K562 (cell line): ENCODE data around the gene C19orf67. TPM values are rescaled to one million over a fixed set of nuclear protein-coding genes. Genes with fewer than 3 reads are reported as not detected.

Experiments
- ATAC-seq: fragments of 200-7000 bp; cut with Tn5 transposase; 3 replicates; pipeline ENCODE4 v1.9.1; 2020; ENCODE audit warnings: moderate library complexity
- BruUV-seq: library from RNA; stranded (reverse); fragments of 400-500 nt; replicated peaks from 2 replicates; lab custom pipeline; 2021; lab: Mats Ljungman, UMichigan
- CTCF ChIA-PET: fragments of 300-600 bp; formaldehyde crosslinking; extraction: SDS; loops from one replicate; lab custom pipeline; 2021; ENCODE audit warnings: low intra/inter-chr PET ratio; lab: Yijun Ruan, JAX
- POLR2A ChIA-PET: fragments of 300-600, 350-650 bp; sonication (Branson Sonifier 250); formaldehyde crosslinking; extraction: SDS; loops from one replicate; lab custom pipeline; 2021; ENCODE audit warnings: antibody characterized with exemption, inconsistent platforms; lab: Yijun Ruan, JAX
- DNase-seq, 4 experiments: peaks; one replicate each; pipeline versions ENCODE4 v3.0.0 to v3.0.0-alpha.2; 2011 to 2018; ENCODE audit warnings: low spot score in 3 of 4, mixed read lengths in 3 of 4; ENCODE audit errors: extremely low read depth in 1 of 4
- FAIRE-seq: peaks from 2 replicates; lab custom pipeline; 2011; peaks lifted over from hg19 to GRCh38; lab: Jason Lieb, UNC
- H2AFZ ChIP-seq: 2 replicates; pipeline ENCODE4 v1.6.0; 2011; ENCODE audit warnings: low read depth, low read length, control low read depth, inconsistent platforms
- H3K27ac ChIP-seq: fragments of 200-600 bp; 3 replicates; pipeline ENCODE4 v1.8.0; 2011; ENCODE audit warnings: low read depth, mild to moderate bottlenecking, control low read depth, inconsistent platforms, low read length, moderate library complexity, mixed read lengths; ENCODE audit errors: extremely low read depth
- H3K27me3 ChIP-seq, 2 experiments: fragments of 300-600 bp in 1 of 2; 2 replicates in 1 of 2; 3 replicates in 1 of 2; pipeline versions ENCODE4 v1.6.0 to v1.8.0; 2011; ENCODE audit warnings: inconsistent platforms in 2 of 2, low read length in 2 of 2, mild to moderate bottlenecking in 1 of 2, mixed read lengths in 1 of 2, moderate library complexity in 1 of 2; ENCODE audit not compliant: control insufficient read depth in 2 of 2, insufficient read depth in 2 of 2
- H3K36me3 ChIP-seq: fragments of 300-600 bp; 3 replicates; pipeline ENCODE4 v1.8.0; 2011; ENCODE audit warnings: mild to moderate bottlenecking, low read length, inconsistent platforms; ENCODE audit not compliant: control insufficient read depth, insufficient read depth
- H3K4me1 ChIP-seq, 2 experiments: fragments of 200-600 bp in 1 of 2; replicated peaks in 1 of 2; 2 replicates in 1 of 2; 3 replicates in 1 of 2; pipeline versions ENCODE4 v1.5.1 to v1.8.0; 2011; ENCODE audit warnings: inconsistent platforms in 2 of 2, low read length in 2 of 2, mild to moderate bottlenecking in 1 of 2, mixed read lengths in 1 of 2, moderate library complexity in 1 of 2; ENCODE audit not compliant: control insufficient read depth in 2 of 2, insufficient read depth in 2 of 2
- H3K4me2 ChIP-seq: 2 replicates; pipeline ENCODE4 v1.6.1; 2011; ENCODE audit warnings: low read length, control low read depth, inconsistent platforms, mixed read lengths; ENCODE audit not compliant: insufficient read depth
- H3K4me3 ChIP-seq: fragments of 200-600 bp; sonication (generic), shearing (Covaris generic); 2 replicates; pipeline ENCODE4 v1.5.1; 2016; ENCODE audit warnings: control low read depth, inconsistent platforms
- H3K79me2 ChIP-seq: fragments of 200-600 bp; 3 replicates; pipeline ENCODE4 v1.8.0; 2011; ENCODE audit warnings: low read length, inconsistent platforms; ENCODE audit not compliant: control insufficient read depth, insufficient read depth
- H3K9ac ChIP-seq, 2 experiments: 2 replicates each; pipeline versions ENCODE4 v1.6.0 to v1.6.1; 2011; ENCODE audit warnings: low read depth in 2 of 2, low read length in 2 of 2, control low read depth in 1 of 2, inconsistent platforms in 1 of 2, mild to moderate bottlenecking in 1 of 2, mixed read lengths in 1 of 2; ENCODE audit not compliant: insufficient read depth in 1 of 2
- H3K9me1 ChIP-seq: one replicate; pipeline ENCODE4 v1.6.0; 2011; ENCODE audit warnings: inconsistent platforms, mild to moderate bottlenecking, low read length, moderate library complexity; ENCODE audit not compliant: control insufficient read depth, insufficient read depth
- H3K9me3 ChIP-seq: replicated peaks from 2 replicates; pipeline ENCODE4 v1.5.1; 2011; ENCODE audit warnings: low read depth, low read length, inconsistent platforms; ENCODE audit not compliant: control insufficient read depth, insufficient read depth
- H4K20me1 ChIP-seq: replicated peaks from 2 replicates; pipeline ENCODE4 v1.6.1; 2011; ENCODE audit warnings: low read length, inconsistent platforms, mixed read lengths; ENCODE audit not compliant: control insufficient read depth, insufficient read depth
- GABPA ChIP-seq: fragments of 200-800 bp; sonication (Bioruptor generic); conservative IDR thresholded peaks from 2 replicates; pipeline ENCODE4 v1.6.1; 2016; ENCODE audit warnings: low read depth, missing genetic modification characterization, missing compliant biosample characterization
- NCOA1 ChIP-seq: fragments of 450-650 bp; IDR thresholded peaks from 2 replicates; pipeline ENCODE4 v1.6.1; 2016; ENCODE audit warnings: low read depth
- RAD51 ChIP-seq: fragments of 450-650 bp; IDR thresholded peaks from 2 replicates; pipeline ENCODE4 v1.7.1; 2016; ENCODE audit warnings: low read depth, mild to moderate bottlenecking, borderline replicate concordance
- RBM14 ChIP-seq: fragments of 200-400 bp; formaldehyde crosslinking; IDR thresholded peaks from 2 replicates; pipeline ENCODE4 v1.6.1; 2018; ENCODE audit warnings: low read depth, mild to moderate bottlenecking, low read length, moderate library complexity, borderline replicate concordance; ENCODE audit not compliant: insufficient read depth
- TBP ChIP-seq: optimal IDR thresholded peaks from 2 replicates; pipeline ENCODE3; 2011; ENCODE audit warnings: low read depth, low read length, improper control_type of control experiment
- ZFP1 ChIP-seq: fragments of 450-650 bp; formaldehyde crosslinking; IDR thresholded peaks from 2 replicates; pipeline ENCODE4 v1.4.0; 2020; ENCODE audit warnings: mild to moderate bottlenecking, mixed read lengths
- ZNF778 ChIP-seq: fragments of 450-650 bp; formaldehyde crosslinking; IDR thresholded peaks from 2 replicates; pipeline ENCODE4 v1.4.0; 2020; ENCODE audit warnings: mild to moderate bottlenecking, moderate library complexity
- WGBS: fragments of 100-300 bp; shearing (Covaris generic); methylation state at CpG from one replicate; pipeline ENCODE4 v1.1.6; 2016; ENCODE audit warnings: low coverage, mixed read lengths; ENCODE audit not compliant: insufficient coverage; ENCODE audit errors: missing lambda C conversion rate; 5-methylcytosine and 5-hydroxymethylcytosine counted together
- in situ Hi-C: fragments of 300-500 bp; cut with MboI; formaldehyde crosslinking; loops from 4 replicates; pipeline ENCODE4 v1.15.0; 2018; ENCODE audit warnings: inconsistent platforms, mixed read lengths
- intact Hi-C: fragments of 100-400 bp; cut with micrococcal nuclease; formaldehyde crosslinking; loops from 2 replicates; pipeline ENCODE4 v1.14.2; 2022
- polyA plus RNA-seq, 8 experiments: library from polyadenylated mRNA; depleted of rRNA in 4 of 8; stranded (reverse) in 5 of 8; unstranded in 3 of 8; fragments of >200 nt; fragmentation: Nextera tagmentation in 2 of 8; fragmentation: Illumina TruSeq in 1 of 8; extraction: Ambion mirVana in 2 of 8; extraction: Trizol in 1 of 8; gene quantifications; 2 replicates each; pipeline versions ENCODE4 v1.2.1 to v1.2.3, GENCODE V29; 2011 to 2014; ENCODE audit warnings: inconsistent platforms in 1 of 8, missing spikeins in 1 of 8
- total RNA-seq, 7 experiments: library from RNA; depleted of rRNA in 6 of 7; stranded (reverse); fragments of >200 nt in 6 of 7; fragmentation: Illumina TruSeq in 2 of 7; extraction: Trizol in 2 of 7; gene quantifications; 2 replicates each; pipeline versions ENCODE4 v1.2.1 to v1.2.3, GENCODE V29; 2011 to 2021; ENCODE audit warnings: low replicate concordance in 1 of 7
- TF ChIP-seq, protein P1 (sequence below): sonication (generic); formaldehyde crosslinking; IDR thresholded peaks from 2 replicates; pipeline ENCODE4 v1.8.1; 2022; ENCODE audit warnings: missing genetic modification reagents
- TF ChIP-seq, protein P2 (sequence below): sonication (generic); formaldehyde crosslinking; IDR thresholded peaks from 2 replicates; pipeline ENCODE4 v1.8.0; 2022; ENCODE audit warnings: mild to moderate bottlenecking, missing genetic modification reagents, borderline replicate concordance
- TF ChIP-seq, protein P3 (sequence below): sonication (generic); formaldehyde crosslinking; IDR thresholded peaks from 2 replicates; pipeline ENCODE4 v1.8.0; 2022; ENCODE audit warnings: mild to moderate bottlenecking, missing genetic modification reagents
- TF ChIP-seq, protein P4 (sequence below): fragments of 250-450 bp; sonication (Bioruptor Pico); IDR thresholded peaks from 2 replicates; pipeline ENCODE4 v1.4.0; 2020
- TF ChIP-seq, protein P5 (sequence below): fragments of 450-650 bp; IDR thresholded peaks from 2 replicates; pipeline ENCODE4 v1.6.1; 2018; ENCODE audit warnings: mild to moderate bottlenecking, low read depth; ENCODE audit not compliant: partially characterized antibody
- TF ChIP-seq, protein P6 (sequence below): fragments of 250-450 bp; sonication (Bioruptor Pico); IDR thresholded peaks from 2 replicates; pipeline ENCODE4 v1.8.0; 2021; ENCODE audit warnings: moderate library complexity, mild to moderate bottlenecking, inconsistent platforms

Gene C19orf67
- total and polyA plus RNA-seq, 9 of the 15 experiments (the other 6 are each of a cell fraction or from before 2014, with no cell fraction given): 0.29 to 1.8 (median 0.51) TPM; not detected in 3

DNA sequence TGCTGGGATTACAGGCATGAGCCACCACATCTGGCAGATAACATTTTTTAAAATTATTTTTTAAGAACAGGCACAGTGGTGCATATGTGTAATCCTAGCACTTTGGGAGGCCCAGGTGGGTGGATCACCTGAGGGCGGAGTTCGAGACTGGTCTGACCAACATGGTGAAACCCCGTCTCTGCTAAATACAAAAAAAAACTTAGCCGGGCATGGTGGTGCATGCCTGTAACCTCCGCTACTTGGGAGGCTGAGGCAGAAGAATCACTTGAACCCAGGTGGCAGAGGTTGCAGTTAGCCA is 23.1 kb downstream of the C19orf67 start:
- H3K79me2 ChIP-seq: no peaks in the 10 kb centered on the region
- ATAC-seq: no peak
- 79% methylated on average over 5 of the region's 5 CpGs for WGBS
- no peak overlapping the region for H3K9ac ChIP-seq
- H3K27me3 ChIP-seq: no peaks in the 10 kb centered on the region
- no peak for DNase-seq
- FAIRE-seq: no peak
- peaks cover 36 to 38% of the 10 kb centered on the region in 2 experiments for H3K4me1 ChIP-seq
- ChIA-PET CTCF (no interaction called here), POLR2A (interaction anchor here (1.2 kb wide), 1 partner anchor 156 kb away, joined by 5 read pairs; no protein-coding TSS in a partner anchor)
- no peaks in the 10 kb centered on the region for H3K36me3 ChIP-seq
- intact Hi-C loops: no loop called here
- H3K9me1 ChIP-seq: no peaks in the 10 kb centered on the region
- H3K4me3 ChIP-seq: no peak overlapping the region
- no peak overlapping the region for H3K27ac ChIP-seq
- H4K20me1 ChIP-seq: no peaks in the 10 kb centered on the region
- in situ Hi-C loops: loop anchor here (25.0 kb wide), 1 partner anchor 475 kb away; no protein-coding TSS in a partner anchor
- H2AFZ ChIP-seq: no peak overlapping the region
- H3K4me2 ChIP-seq: no peak overlapping the region
- BruUV-seq: no TSS peak
- H3K9me3 ChIP-seq: no peaks in the 10 kb centered on the region
- TF ChIP-seq RAD51: no peak
- TF ChIP-seq, protein P1, sequence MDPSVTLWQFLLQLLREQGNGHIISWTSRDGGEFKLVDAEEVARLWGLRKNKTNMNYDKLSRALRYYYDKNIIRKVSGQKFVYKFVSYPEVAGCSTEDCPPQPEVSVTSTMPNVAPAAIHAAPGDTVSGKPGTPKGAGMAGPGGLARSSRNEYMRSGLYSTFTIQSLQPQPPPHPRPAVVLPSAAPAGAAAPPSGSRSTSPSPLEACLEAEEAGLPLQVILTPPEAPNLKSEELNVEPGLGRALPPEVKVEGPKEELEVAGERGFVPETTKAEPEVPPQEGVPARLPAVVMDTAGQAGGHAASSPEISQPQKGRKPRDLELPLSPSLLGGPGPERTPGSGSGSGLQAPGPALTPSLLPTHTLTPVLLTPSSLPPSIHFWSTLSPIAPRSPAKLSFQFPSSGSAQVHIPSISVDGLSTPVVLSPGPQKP (CRISPR knock-in tag): no peak
- TF ChIP-seq, protein P2, sequence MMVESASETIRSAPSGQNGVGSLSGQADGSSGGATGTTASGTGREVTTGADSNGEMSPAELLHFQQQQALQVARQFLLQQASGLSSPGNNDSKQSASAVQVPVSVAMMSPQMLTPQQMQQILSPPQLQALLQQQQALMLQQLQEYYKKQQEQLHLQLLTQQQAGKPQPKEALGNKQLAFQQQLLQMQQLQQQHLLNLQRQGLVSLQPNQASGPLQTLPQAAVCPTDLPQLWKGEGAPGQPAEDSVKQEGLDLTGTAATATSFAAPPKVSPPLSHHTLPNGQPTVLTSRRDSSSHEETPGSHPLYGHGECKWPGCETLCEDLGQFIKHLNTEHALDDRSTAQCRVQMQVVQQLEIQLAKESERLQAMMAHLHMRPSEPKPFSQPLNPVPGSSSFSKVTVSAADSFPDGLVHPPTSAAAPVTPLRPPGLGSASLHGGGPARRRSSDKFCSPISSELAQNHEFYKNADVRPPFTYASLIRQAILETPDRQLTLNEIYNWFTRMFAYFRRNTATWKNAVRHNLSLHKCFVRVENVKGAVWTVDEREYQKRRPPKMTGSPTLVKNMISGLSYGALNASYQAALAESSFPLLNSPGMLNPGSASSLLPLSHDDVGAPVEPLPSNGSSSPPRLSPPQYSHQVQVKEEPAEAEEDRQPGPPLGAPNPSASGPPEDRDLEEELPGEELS: no peak
- TF ChIP-seq RBM14: no peak
- TF ChIP-seq, protein P3, sequence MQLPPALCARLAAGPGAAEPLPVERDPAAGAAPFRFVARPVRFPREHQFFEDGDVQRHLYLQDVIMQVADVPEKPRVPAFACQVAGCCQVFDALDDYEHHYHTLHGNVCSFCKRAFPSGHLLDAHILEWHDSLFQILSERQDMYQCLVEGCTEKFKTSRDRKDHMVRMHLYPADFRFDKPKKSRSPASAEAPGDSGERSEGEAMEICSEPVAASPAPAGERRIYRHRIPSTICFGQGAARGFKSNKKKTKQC (CRISPR knock-in tag): no peak
- TF ChIP-seq ZFP1 (CRISPR knock-in tag): no peak
- TF ChIP-seq GABPA (tag): no peak
- TF ChIP-seq ZNF778 (CRISPR knock-in tag): no peak
- TF ChIP-seq, protein P4, sequence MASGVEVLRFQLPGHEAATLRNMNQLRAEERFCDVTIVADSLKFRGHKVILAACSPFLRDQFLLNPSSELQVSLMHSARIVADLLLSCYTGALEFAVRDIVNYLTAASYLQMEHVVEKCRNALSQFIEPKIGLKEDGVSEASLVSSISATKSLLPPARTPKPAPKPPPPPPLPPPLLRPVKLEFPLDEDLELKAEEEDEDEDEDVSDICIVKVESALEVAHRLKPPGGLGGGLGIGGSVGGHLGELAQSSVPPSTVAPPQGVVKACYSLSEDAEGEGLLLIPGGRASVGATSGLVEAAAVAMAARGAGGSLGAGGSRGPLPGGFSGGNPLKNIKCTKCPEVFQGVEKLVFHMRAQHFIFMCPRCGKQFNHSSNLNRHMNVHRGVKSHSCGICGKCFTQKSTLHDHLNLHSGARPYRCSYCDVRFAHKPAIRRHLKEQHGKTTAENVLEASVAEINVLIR (CRISPR knock-in tag): no peak
- no peak for TF ChIP-seq TBP
- TF ChIP-seq, protein P5, sequence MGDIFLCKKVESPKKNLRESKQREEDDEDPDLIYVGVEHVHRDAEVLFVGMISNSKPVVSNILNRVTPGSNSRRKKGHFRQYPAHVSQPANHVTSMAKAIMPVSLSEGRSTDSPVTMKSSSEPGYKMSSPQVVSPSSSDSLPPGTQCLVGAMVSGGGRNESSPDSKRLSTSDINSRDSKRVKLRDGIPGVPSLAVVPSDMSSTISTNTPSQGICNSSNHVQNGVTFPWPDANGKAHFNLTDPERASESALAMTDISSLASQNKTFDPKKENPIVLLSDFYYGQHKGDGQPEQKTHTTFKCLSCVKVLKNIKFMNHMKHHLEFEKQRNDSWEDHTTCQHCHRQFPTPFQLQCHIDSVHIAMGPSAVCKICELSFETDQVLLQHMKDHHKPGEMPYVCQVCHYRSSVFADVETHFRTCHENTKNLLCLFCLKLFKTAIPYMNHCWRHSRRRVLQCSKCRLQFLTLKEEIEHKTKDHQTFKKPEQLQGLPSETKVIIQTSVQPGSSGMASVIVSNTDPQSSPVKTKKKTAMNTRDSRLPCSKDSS: no peak
- TF ChIP-seq, protein P6, sequence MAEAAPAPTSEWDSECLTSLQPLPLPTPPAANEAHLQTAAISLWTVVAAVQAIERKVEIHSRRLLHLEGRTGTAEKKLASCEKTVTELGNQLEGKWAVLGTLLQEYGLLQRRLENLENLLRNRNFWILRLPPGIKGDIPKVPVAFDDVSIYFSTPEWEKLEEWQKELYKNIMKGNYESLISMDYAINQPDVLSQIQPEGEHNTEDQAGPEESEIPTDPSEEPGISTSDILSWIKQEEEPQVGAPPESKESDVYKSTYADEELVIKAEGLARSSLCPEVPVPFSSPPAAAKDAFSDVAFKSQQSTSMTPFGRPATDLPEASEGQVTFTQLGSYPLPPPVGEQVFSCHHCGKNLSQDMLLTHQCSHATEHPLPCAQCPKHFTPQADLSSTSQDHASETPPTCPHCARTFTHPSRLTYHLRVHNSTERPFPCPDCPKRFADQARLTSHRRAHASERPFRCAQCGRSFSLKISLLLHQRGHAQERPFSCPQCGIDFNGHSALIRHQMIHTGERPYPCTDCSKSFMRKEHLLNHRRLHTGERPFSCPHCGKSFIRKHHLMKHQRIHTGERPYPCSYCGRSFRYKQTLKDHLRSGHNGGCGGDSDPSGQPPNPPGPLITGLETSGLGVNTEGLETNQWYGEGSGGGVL (CRISPR knock-in tag): no peak
- no peak for TF ChIP-seq NCOA1
